ENCODE measurements around the gene CCDC117.

GRCh38 chr22:28766628-28767027 lies 5.9 kb upstream of the CCDC117 start:
- TF ChIP-seq TAF1 (IDR thresholded peaks at IDR 0.05; ENCODE audit: borderline replicate concordance, low read depth, low read length) = no peak
- TF ChIP-seq POLR2A (IDR thresholded peaks at IDR 0.05; ENCODE audit: low read depth, low read length) = no peak

All from GM12892 (cell line).